ENCODE results near the gene ZFAND3. TPM values are rescaled to one million over a fixed set of nuclear protein-coding genes. Genes with fewer than 3 reads are reported as not detected.

ZFAND3 gene
- total and polyA plus RNA-seq, 10 of the 15 experiments (the other 5 are each of a cell fraction or from before 2014, with no cell fraction given): 0.90 to 34.4 (median 16.3) TPM

- H3K79me2 ChIP-seq (ENCODE audit: control insufficient read depth, insufficient read depth, low read length): peaks cover 20% of the 10 kb centered on the region
- no peak overlapping the region for H3K4me2 ChIP-seq (ENCODE audit: control insufficient read depth, insufficient read depth)
- in situ Hi-C loops (cut with MboI): no loop called here
- FAIRE-seq (no peak), ATAC-seq (no peak), DNase-seq (ENCODE audit: low read depth, low spot score) (no peak)
- intact Hi-C loops (cut with micrococcal nuclease; ENCODE audit: unreplicated experiment): no loop called here
- H3K4me1 ChIP-seq (ENCODE audit: control insufficient read depth, insufficient read depth, low read length): peaks cover 6% of the 10 kb centered on the region; the same call in 1 of the 2 replicates
- no peak overlapping the region for H3K4me3 ChIP-seq
- WGBS (ENCODE audit: insufficient coverage, insufficient replicate concordance, low lambda C conversion rate, missing lambda C conversion rate): 84% methylated on average over 2 of the region's 2 CpGs
- H3K36me3 ChIP-seq (ENCODE audit: control insufficient read depth in 2 of 2, insufficient read depth in 2 of 2, low read length in 1 of 2): no peaks in the 10 kb centered on the region
- ChIA-PET RAD21 (ENCODE audit: unreplicated experiment) (interaction anchor here (0.6 kb wide), 1 partner anchor 707 kb away, joined by 3 read pairs; no protein-coding TSS in a partner anchor), SMC1A (ENCODE audit: uncharacterized antibody, unreplicated experiment) (interaction anchor here (0.8 to 1.6 kb wide), 9 partner anchors 9 to 227 kb away, joined by 3 to 6 read pairs (median 3); no protein-coding TSS in a partner anchor), CTCF (interaction anchor here (1.4 kb wide), 1 partner anchor 64 kb away, joined by 3 read pairs; no protein-coding TSS in a partner anchor), POLR2A (interaction anchor here (0.5 to 0.6 kb wide), 3 partner anchors 92 to 168 kb away, joined by 3 to 4 read pairs (median 3); no protein-coding TSS in a partner anchor)
- H3K27ac ChIP-seq (ENCODE audit: control insufficient read depth, insufficient read depth): no peak overlapping the region
- H4K20me1 ChIP-seq (ENCODE audit: control insufficient read depth, insufficient read depth): no peaks in the 10 kb centered on the region
- H3K9ac ChIP-seq (ENCODE audit: control insufficient read depth, insufficient read depth, low read length): no peak overlapping the region
- H2AFZ ChIP-seq (ENCODE audit: control insufficient read depth, low read depth, low read length): no peak overlapping the region
- no TSS peak for BruUV-seq (replicated peaks)
- H3K27me3 ChIP-seq (replicated peaks in 1 of 2; ENCODE audit: control insufficient read depth in 2 of 2, insufficient read depth in 2 of 2, low read length in 1 of 2): no peaks in the 10 kb centered on the region
- H3K9me3 ChIP-seq (replicated peaks; ENCODE audit: control insufficient read depth, insufficient read depth, low read length): no peaks in the 10 kb centered on the region
- no peak for TF ChIP-seq RELA (IDR thresholded peaks at IDR 0.05; ENCODE audit: borderline replicate concordance, partially characterized antibody)
- TF ChIP-seq NRF1 (conservative IDR thresholded peaks at IDR 0.05; ENCODE audit: low read depth, low read length): no peak
- TF ChIP-seq, protein P1, sequence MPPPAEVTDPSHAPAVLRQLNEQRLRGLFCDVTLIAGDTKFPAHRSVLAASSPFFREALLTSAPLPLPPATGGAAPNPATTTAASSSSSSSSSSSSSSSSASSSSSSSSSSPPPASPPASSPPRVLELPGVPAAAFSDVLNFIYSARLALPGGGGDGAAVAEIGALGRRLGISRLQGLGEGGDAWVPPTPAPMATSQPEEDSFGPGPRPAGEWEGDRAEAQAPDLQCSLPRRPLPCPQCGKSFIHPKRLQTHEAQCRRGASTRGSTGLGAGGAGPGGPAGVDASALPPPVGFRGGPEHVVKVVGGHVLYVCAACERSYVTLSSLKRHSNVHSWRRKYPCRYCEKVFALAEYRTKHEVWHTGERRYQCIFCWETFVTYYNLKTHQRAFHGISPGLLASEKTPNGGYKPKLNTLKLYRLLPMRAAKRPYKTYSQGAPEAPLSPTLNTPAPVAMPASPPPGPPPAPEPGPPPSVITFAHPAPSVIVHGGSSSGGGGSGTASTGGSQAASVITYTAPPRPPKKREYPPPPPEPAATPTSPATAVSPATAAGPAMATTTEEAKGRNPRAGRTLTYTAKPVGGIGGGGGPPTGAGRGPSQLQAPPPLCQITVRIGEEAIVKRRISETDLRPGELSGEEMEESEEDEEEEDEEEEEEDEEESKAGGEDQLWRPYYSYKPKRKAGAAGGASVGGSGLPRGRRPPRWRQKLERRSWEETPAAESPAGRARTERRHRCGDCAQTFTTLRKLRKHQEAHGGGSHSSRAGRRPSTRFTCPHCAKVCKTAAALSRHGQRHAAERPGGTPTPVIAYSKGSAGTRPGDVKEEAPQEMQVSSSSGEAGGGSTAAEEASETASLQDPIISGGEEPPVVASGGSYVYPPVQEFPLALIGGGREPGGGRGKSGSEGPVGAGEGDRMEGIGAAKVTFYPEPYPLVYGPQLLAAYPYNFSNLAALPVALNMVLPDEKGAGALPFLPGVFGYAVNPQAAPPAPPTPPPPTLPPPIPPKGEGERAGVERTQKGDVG (CRISPR knock-in tag; IDR thresholded peaks at IDR 0.05): no peak
- TF ChIP-seq RAD51 (IDR thresholded peaks at IDR 0.05): no peak
- TF ChIP-seq HDAC2 (IDR thresholded peaks at IDR 0.05): no peak
- TF ChIP-seq BCL11A (IDR thresholded peaks at IDR 0.05; ENCODE audit: low read depth, low read length): no peak
- no peak for TF ChIP-seq LARP7 (IDR thresholded peaks at IDR 0.05)
- TF ChIP-seq SMAD5 (IDR thresholded peaks at IDR 0.05; ENCODE audit: low read depth): no peak
- TF ChIP-seq PAX5 (IDR thresholded peaks at IDR 0.05; ENCODE audit: borderline replicate concordance, low read depth, low read length): no peak
- no peak for TF ChIP-seq MYB (IDR thresholded peaks at IDR 0.05; ENCODE audit: borderline replicate concordance, low read depth, low read length)
- TF ChIP-seq USF2 (IDR thresholded peaks at IDR 0.05; ENCODE audit: borderline replicate concordance, low read depth, low read length): no peak
- no peak for TF ChIP-seq RB1 (IDR thresholded peaks at IDR 0.05; ENCODE audit: borderline replicate concordance)
- TF ChIP-seq GABPA (IDR thresholded peaks at IDR 0.05; ENCODE audit: low read depth): no peak
- TF ChIP-seq BMI1 (IDR thresholded peaks at IDR 0.05; ENCODE audit: borderline replicate concordance): no peak
- TF ChIP-seq POLR2AphosphoS2 (IDR thresholded peaks at IDR 0.05; ENCODE audit: low read depth, low read length): no peak
- TF ChIP-seq, protein P2, sequence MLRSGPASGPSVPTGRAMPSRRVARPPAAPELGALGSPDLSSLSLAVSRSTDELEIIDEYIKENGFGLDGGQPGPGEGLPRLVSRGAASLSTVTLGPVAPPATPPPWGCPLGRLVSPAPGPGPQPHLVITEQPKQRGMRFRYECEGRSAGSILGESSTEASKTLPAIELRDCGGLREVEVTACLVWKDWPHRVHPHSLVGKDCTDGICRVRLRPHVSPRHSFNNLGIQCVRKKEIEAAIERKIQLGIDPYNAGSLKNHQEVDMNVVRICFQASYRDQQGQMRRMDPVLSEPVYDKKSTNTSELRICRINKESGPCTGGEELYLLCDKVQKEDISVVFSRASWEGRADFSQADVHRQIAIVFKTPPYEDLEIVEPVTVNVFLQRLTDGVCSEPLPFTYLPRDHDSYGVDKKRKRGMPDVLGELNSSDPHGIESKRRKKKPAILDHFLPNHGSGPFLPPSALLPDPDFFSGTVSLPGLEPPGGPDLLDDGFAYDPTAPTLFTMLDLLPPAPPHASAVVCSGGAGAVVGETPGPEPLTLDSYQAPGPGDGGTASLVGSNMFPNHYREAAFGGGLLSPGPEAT (IDR thresholded peaks at IDR 0.05; ENCODE audit: low read depth): no peak
Measured at GRCh38 chr6:37994223-37994622, 174.7 kb downstream of the ZFAND3 start.
